Activated naive CD4-positive, alpha-beta T cell treated with anti-CD3 and anti-CD28 coated beads for 36 hours (primary cell): ENCODE data around the gene ZNF831. TPM values are rescaled to one million over a fixed set of nuclear protein-coding genes. Genes with fewer than 3 reads are reported as not detected.
A peak's percentile ranks its signal among the peaks of the same experiment; 100 is the strongest.

Experiments
- CTCF ChIA-PET: fragments of 350-600 bp; sonication (Branson Sonifier 250); formaldehyde crosslinking; loops from one replicate; lab custom pipeline; 2021; ENCODE audit warnings: antibody characterized with exemption; lab: Charles Lee
- DNase-seq: peaks from one replicate; pipeline ENCODE4 v3.0.0-alpha.2; 2020
- H3K27ac Mint-ChIP-seq: one replicate; pipeline ENCODE4 v1.8.0; 2021; ENCODE audit warnings: mild to moderate bottlenecking, mixed read lengths
- H3K27me3 Mint-ChIP-seq: one replicate; pipeline ENCODE4 v1.8.0; 2021; ENCODE audit warnings: low read depth, mixed read lengths
- H3K36me3 Mint-ChIP-seq: one replicate; pipeline ENCODE4 v1.8.0; 2021; ENCODE audit warnings: low read depth, mixed read lengths
- H3K4me1 Mint-ChIP-seq: one replicate; pipeline ENCODE4 v1.8.0; 2021; ENCODE audit warnings: low read depth, mixed read lengths
- H3K4me3 Mint-ChIP-seq: one replicate; pipeline ENCODE4 v1.8.0; 2021; ENCODE audit warnings: mild to moderate bottlenecking, moderate library complexity, mixed read lengths
- H3K9me3 Mint-ChIP-seq: one replicate; pipeline ENCODE4 v1.8.0; 2021; ENCODE audit warnings: mixed read lengths
- intact Hi-C: fragments of 100-400 bp; cut with micrococcal nuclease; formaldehyde crosslinking; loops from one replicate; pipeline ENCODE4 v1.15.1; 2023
- total RNA-seq, 2 experiments: library from RNA; stranded (reverse); gene quantifications; one replicate each; pipeline ENCODE4 v1.2.3, GENCODE V29; 2021

ZNF831 gene
- total RNA-seq, 2 experiments from 2014 or later = 5.1 to 6.0 TPM

DNA sequence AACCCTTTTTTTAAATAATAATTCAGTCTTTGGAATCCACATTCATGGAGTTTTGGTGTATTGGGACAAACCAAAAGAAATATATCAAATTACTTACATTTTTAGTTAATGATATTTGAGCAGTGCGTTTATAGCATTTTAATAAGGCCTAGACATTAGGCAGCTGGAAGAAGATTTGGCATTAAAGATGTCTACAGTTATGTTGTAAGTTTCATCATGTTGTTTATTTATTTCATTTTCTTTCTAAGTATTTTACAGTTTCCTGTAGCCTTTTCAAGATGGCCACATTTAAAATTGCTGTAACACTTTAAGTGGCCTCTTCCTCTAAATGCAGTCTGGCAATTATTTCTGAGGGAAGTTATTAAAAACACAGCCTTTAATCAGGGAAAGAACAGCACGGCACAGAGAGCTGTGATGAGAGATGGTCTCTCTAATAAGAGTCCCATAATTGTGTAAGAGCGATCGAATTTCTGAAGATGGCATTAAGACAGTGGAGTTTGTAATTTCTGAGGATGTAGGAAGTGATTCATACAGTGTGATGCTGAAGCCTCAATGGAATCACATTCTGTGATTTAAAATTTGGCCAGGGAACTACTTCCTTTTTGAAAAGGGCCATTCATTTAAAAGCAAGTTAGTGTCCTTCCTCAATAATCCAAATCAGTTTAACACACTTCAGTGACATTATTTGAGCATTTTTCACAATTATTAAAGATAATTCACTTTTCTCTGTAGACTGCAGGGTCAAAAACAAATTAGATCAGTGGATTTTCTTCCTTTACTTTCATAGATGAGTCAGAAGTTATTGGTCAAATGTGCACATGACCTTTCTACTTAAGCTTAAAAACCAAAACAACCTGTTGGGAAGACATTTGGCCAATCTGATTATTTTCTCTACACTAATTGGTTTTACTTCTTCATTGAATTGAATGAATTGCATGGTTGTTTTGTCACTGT, 84.4 kb downstream of the ZNF831 start:
- peaks cover 12% of the 10 kb centered on the region for H3K4me1 Mint-ChIP-seq
- H3K4me3 Mint-ChIP-seq = no peak overlapping the region
- CTCF ChIA-PET = no interaction called here
- peaks cover 27% of the 10 kb centered on the region for H3K36me3 Mint-ChIP-seq
- no peak overlapping the region for H3K27ac Mint-ChIP-seq
- intact Hi-C loops = no loop called here
- H3K9me3 Mint-ChIP-seq = peaks cover 18% of the 10 kb centered on the region
- DNase-seq = no peak
- no peaks in the 10 kb centered on the region for H3K27me3 Mint-ChIP-seq

DNA sequence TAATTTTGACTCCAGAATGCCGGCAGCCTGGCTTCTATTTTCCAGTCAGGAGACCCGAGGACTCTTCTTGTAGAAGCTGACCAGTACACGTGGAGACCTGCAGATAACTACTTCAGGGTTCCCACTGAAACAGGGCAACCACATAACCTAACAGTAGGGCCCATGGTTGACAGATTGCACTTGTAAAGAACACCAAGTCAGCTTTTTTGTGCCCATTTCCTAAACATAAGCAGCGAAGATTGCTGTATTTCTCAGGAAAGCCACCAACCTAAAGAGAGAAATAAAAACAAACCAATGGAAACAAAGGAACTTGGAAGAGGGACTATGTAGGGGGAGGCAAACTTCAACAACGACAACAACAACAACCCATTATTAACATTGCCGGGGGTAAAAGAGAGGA, 86.7 kb downstream of the ZNF831 start:
- H3K9me3 Mint-ChIP-seq = peaks cover 18% of the 10 kb centered on the region
- no peaks in the 10 kb centered on the region for H3K27me3 Mint-ChIP-seq
- H3K27ac Mint-ChIP-seq = no peak overlapping the region
- no peak overlapping the region for H3K4me3 Mint-ChIP-seq
- intact Hi-C loops = loop anchor here (5.0 to 10.0 kb wide), 3 partner anchors 88 to 1625 kb away; partner anchors contain the start of genes RAB22A, ZBP1 and ZNF831
- peaks cover 25% of the 10 kb centered on the region for H3K36me3 Mint-ChIP-seq
- H3K4me1 Mint-ChIP-seq = peaks cover 35% of the 10 kb centered on the region
- no peak for DNase-seq
- CTCF ChIA-PET = no interaction called here

DNA sequence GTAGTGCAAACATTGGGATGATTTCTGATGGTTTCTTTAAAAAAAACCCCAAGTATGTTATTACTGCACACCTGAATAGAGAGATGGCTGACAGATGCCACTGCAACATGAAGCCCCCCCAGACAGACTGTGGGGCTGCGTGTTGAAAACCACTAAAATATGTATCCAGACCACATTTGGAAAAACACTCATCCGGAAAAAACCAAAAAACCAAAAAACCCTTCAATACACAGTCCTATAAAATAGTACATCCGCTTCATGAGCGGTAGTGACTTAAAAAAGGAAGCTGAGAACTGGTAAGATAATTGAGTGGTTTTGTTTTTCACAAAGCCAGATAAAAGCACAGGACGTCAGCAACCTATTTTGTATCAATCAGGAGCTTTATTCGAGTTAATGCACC, 89.7 kb downstream of the ZNF831 start:
- DNase-seq = peak; percentile 17
- H3K27ac Mint-ChIP-seq = peak overlapping the region; percentile 92
- peaks cover 46% of the 10 kb centered on the region for H3K4me1 Mint-ChIP-seq
- H3K27me3 Mint-ChIP-seq = no peaks in the 10 kb centered on the region
- H3K9me3 Mint-ChIP-seq = peaks cover 18% of the 10 kb centered on the region
- intact Hi-C loops = loop anchor here (1.0 to 10.0 kb wide), 5 partner anchors 31 to 1629 kb away; partner anchors contain the start of genes RAB22A, ZBP1 and ZNF831
- H3K4me3 Mint-ChIP-seq = peak overlapping the region; percentile 23
- peaks cover 22% of the 10 kb centered on the region for H3K36me3 Mint-ChIP-seq
- CTCF ChIA-PET = interaction anchor here (0.6 to 3.1 kb wide), 11 partner anchors 11 to 346 kb away, joined by 3 to 7 read pairs (median 3); no protein-coding TSS in a partner anchor

DNA sequence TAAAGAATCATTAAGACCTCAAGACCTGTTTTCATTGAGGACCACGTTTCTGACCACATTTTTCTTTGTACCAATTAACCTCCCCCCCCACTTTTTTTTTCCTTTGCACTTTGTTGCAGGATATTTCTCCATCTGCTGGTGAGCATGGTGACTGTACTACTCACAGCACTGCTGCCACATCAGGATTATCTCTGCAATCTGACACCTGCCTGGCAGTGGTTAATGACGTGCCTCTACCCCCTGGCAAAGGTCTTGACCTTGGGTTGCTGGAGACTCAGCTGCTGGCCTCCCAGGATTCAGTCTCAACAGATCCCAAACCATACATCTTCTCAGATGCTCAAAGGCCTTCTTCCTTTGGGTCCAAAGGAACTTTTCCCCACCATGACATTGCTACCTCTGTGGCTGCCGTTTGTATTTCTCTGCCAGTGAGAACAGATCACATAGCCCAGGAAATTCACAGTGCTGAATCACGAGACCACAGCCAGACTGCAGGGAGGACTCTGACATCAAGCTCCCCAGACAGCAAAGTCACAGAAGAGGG, 90.2 kb downstream of the ZNF831 start:
- Mint-ChIP-seq H3K36me3 (peaks cover 22% of the 10 kb centered on the region), H3K9me3 (peaks cover 18% of the 10 kb centered on the region), H3K4me1 (peaks cover 50% of the 10 kb centered on the region), H3K27me3 (no peaks in the 10 kb centered on the region), H3K4me3 (peak overlapping the region; percentile 16), H3K27ac (peak overlapping the region; percentile 92)
- DNase-seq = peak; percentile 64
- CTCF ChIA-PET = interaction anchor here (0.6 to 3.1 kb wide), 13 partner anchors 10 to 346 kb away, joined by 3 to 7 read pairs (median 3); no protein-coding TSS in a partner anchor
- intact Hi-C loops = loop anchor here (1.0 to 10.0 kb wide), 5 partner anchors 32 to 1629 kb away; partner anchors contain the start of genes RAB22A, ZBP1 and ZNF831

DNA sequence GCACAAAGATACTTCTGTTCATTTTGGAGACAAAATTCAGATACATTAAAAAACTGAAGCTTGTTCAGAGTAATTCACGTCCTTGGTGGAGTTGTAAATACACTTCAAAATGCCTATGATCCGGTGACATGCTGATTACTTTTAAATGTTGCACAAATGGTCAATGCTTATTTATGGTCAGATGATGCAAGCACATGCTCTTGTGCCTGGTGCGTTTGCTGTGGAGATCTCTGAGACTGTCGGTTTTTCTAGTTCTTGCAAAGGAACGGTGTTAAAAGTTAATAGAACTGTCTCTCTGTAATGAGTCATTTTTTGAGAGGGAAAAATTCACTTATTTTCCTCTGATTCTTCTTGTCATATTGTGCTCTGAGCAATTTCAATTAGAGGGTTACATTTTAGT, 91.6 kb downstream of the ZNF831 start:
- Mint-ChIP-seq H3K4me1 (peaks cover 55% of the 10 kb centered on the region), H3K27me3 (no peaks in the 10 kb centered on the region), H3K36me3 (peaks cover 13% of the 10 kb centered on the region), H3K4me3 (no peak overlapping the region), H3K27ac (no peak overlapping the region), H3K9me3 (peaks cover 18% of the 10 kb centered on the region)
- CTCF ChIA-PET = interaction anchor here (3.1 kb wide), 1 partner anchor 32 kb away, joined by 7 read pairs; no protein-coding TSS in a partner anchor
- DNase-seq = no peak
- intact Hi-C loops = loop anchor here (5.0 to 10.0 kb wide), 3 partner anchors 603 to 1630 kb away; partner anchors contain the start of genes RAB22A, STX16 and ZBP1

DNA sequence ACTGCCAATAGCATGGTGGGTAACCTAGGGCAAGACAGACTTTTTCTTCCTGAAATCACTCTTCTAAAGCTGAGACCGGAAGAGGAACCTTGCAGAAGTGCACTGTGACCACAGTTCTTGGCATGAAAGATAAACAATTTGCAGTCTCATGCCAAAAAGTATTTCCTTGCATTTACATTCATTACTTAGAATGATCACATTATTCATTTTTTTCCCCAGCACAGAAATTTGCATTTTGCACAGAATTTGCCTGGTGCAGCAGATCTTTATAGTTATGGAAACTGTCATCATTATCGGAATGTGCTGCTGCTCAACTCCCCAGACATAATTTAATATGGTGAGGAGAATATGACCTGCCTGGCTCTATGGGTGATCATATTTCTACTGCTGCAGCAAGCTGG, 94.6 kb downstream of the ZNF831 start:
- Mint-ChIP-seq H3K27me3 (no peaks in the 10 kb centered on the region), H3K4me3 (no peak overlapping the region), H3K27ac (peak overlapping the region; percentile 75), H3K36me3 (no peaks in the 10 kb centered on the region), H3K4me1 (peaks cover 43% of the 10 kb centered on the region), H3K9me3 (no peaks in the 10 kb centered on the region)
- peak; percentile 23 for DNase-seq
- CTCF ChIA-PET = interaction anchor here (0.8 to 1.6 kb wide), 3 partner anchors 20 to 146 kb away, joined by 3 to 6 read pairs (median 3); no protein-coding TSS in a partner anchor
- intact Hi-C loops = loop anchor here (5.0 to 10.0 kb wide), 3 partner anchors 606 to 1633 kb away; partner anchors contain the start of genes RAB22A, STX16 and ZBP1

DNA sequence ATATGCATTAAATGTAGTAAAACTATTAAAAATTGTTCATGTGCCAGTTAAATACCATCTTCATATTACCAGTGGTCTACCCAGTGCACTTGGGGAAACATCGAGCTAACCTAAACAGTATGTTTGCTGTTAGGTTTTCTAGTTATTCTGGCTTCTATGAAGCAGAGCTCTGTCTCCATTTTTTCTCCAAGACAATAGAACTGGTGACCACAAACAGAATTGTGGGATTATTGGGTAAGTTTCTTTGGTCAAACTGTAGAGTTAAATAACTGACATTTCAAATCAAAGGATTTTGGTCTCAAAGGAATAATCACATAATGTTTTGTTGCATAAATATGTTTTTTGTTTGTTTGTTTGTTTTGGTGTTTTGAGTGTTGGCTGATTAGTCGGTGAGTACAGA, 96.3 kb downstream of the ZNF831 start:
- Mint-ChIP-seq H3K9me3 (no peaks in the 10 kb centered on the region), H3K27ac (no peak overlapping the region), H3K27me3 (no peaks in the 10 kb centered on the region), H3K4me1 (peaks cover 26% of the 10 kb centered on the region), H3K4me3 (no peak overlapping the region), H3K36me3 (no peaks in the 10 kb centered on the region)
- no peak for DNase-seq
- CTCF ChIA-PET = no interaction called here
- intact Hi-C loops = loop anchor here (5.0 to 10.0 kb wide), 3 partner anchors 608 to 1635 kb away; partner anchors contain the start of genes RAB22A, STX16 and ZBP1

DNA sequence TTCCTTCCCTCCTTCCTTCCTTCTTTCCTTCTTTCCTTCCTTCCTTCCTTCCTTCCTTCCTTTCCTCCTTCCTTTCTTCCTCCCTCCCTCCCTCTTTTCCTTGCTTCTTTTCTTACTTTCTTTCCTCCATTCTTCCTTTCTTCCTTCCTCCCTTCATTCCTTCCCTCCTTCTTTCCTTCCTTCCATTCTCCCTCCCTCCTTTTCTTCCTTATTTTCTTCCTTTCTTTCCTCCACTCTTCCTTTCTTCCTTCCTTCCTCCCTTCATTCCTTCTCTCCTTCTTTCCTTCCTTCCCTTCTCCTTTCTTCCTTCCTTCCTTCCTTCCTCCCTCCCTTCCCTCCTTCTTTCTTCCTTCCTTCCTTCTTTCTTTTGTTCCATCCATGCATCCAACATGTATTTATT, 101.7 kb downstream of the ZNF831 start:
- Mint-ChIP-seq H3K27ac (no peak overlapping the region), H3K4me3 (no peak overlapping the region), H3K36me3 (no peaks in the 10 kb centered on the region), H3K9me3 (no peaks in the 10 kb centered on the region), H3K4me1 (peaks cover 6% of the 10 kb centered on the region), H3K27me3 (no peaks in the 10 kb centered on the region)
- intact Hi-C loops = no loop called here
- DNase-seq = no peak
- CTCF ChIA-PET = interaction anchor here (0.6 kb wide), 1 partner anchor 12 kb away, joined by 4 read pairs; no protein-coding TSS in a partner anchor

DNA sequence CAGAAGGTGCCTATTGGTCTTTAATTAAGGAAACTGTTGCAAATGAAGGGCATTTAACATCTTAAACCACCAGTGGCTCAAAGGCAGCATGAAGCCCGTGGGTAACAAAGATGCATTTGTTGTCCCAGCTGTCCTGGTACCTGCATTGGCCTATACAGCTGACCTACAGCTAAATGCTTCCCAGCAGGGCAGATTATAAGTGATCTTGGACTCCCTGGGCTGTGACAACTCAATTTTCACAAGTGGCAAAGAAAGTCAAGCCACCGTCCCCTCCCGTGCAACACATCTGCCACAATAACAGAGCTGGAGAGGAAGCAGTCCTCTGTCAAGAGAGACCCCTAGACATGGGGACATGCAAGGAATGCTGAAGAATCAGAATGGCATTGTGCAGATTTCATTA, 105.2 kb downstream of the ZNF831 start:
- H3K27me3 Mint-ChIP-seq = no peaks in the 10 kb centered on the region

DNA sequence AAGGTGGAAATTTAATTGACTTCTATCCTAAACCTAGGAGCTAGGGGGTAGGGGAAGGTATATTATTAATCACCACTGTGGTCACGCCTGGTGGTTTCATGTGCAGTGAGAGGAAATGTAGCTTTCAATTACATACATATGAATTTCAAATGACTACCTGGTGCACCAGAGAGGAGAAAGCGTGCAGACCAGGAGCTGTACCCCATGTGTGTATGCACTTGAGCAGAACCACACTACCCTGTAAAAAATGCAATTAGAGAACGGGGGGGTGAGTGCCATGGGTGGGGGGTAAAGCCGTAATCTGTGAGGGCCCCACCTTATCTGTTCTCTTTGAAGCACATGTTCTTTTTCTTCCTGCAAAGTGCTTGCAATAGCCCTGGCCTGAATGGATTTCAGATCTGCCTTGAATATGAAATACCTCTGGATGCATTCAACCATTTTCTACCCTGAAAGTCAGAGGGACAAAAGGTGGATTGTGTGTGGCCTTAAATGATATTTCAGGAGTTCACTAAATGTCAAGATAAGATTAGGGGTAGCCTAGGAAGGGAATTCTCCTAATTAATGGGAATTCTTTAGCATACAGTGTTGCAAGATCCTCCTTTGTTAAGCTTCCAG, 105.9 kb downstream of the ZNF831 start:
- intact Hi-C loops = no loop called here
- H3K27ac Mint-ChIP-seq = no peak overlapping the region
- H3K4me1 Mint-ChIP-seq = peaks cover 20% of the 10 kb centered on the region
- no peaks in the 10 kb centered on the region for H3K27me3 Mint-ChIP-seq
- CTCF ChIA-PET = interaction anchor here (1.3 kb wide), 1 partner anchor 181 kb away, joined by 3 read pairs; no protein-coding TSS in a partner anchor
- H3K36me3 Mint-ChIP-seq = no peaks in the 10 kb centered on the region
- H3K9me3 Mint-ChIP-seq = no peaks in the 10 kb centered on the region
- DNase-seq = peak; percentile 28
- no peak overlapping the region for H3K4me3 Mint-ChIP-seq

More for the DNA sequence above, 105.2 kb downstream of the ZNF831 start:
- H3K36me3 Mint-ChIP-seq = no peaks in the 10 kb centered on the region
- DNase-seq = no peak
- CTCF ChIA-PET = interaction anchor here (1.3 kb wide), 1 partner anchor 181 kb away, joined by 3 read pairs; no protein-coding TSS in a partner anchor
- no peak overlapping the region for H3K27ac Mint-ChIP-seq
- intact Hi-C loops = no loop called here
- H3K9me3 Mint-ChIP-seq = no peaks in the 10 kb centered on the region
- H3K4me1 Mint-ChIP-seq = peaks cover 13% of the 10 kb centered on the region
- no peak overlapping the region for H3K4me3 Mint-ChIP-seq

DNA sequence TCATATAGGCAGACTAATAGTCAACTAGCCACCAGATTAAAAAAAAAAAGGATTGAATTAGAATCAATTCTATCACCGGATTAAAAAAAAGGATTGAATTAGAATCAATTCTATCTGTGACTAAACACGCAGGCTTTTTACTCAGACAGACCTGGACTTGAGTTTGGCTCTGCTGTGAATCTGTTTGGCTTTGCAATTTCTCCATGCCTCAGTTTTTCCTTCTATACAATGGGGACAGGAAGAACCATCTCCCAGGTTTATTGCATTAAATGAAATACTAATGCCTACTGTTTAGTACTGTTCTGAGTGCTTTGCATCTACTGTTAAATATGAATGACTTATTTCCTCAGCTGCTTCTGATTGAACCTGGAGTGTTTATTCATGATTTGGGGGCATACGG, 106.8 kb downstream of the ZNF831 start:
- H3K4me1 Mint-ChIP-seq = peaks cover 21% of the 10 kb centered on the region
- no peaks in the 10 kb centered on the region for H3K9me3 Mint-ChIP-seq
- no peak overlapping the region for H3K4me3 Mint-ChIP-seq
- no peak overlapping the region for H3K27ac Mint-ChIP-seq
- no peaks in the 10 kb centered on the region for H3K27me3 Mint-ChIP-seq
- CTCF ChIA-PET = no interaction called here
- intact Hi-C loops = no loop called here
- no peaks in the 10 kb centered on the region for H3K36me3 Mint-ChIP-seq
- no peak for DNase-seq
